Stimulated activated naive B cell treated with anti-CD40 and anti-IgM and Interleukin-4, amounts not matched to agents 10 μg/mL and 1 μg/mL and 100 μg/mL, for 72 hours (primary cell): ENCODE results near the gene RBM20.
"Not testable (repeated sequence)": the region's sequence is repeated elsewhere in the genome, so short reads cannot be mapped to it uniquely, and the experiment has no call there.

Source experiments
- ATAC-seq, 2 donors: fragments of 150-1000 bp; cut with Tn5 transposase; replicated peaks; 2 replicates each; pipeline ENCODE4 v1.10.0; 2021; ENCODE audit warnings: moderate library complexity in 1 of 2
- DNase-seq: peaks from one replicate; pipeline ENCODE4 v3.0.0; 2021
- H3K27ac Mint-ChIP-seq: one replicate; pipeline ENCODE4 v1.8.0; 2022; ENCODE audit warnings: mild to moderate bottlenecking, mixed read lengths
- H3K27me3 Mint-ChIP-seq, 2 donors: one replicate each; pipeline ENCODE4 v1.8.0; 2022; ENCODE audit warnings: mixed read lengths in 2 of 2
- H3K36me3 Mint-ChIP-seq, 2 donors: one replicate each; pipeline ENCODE4 v1.8.0; 2022; ENCODE audit warnings: mixed read lengths in 2 of 2, mild to moderate bottlenecking in 1 of 2
- H3K4me1 Mint-ChIP-seq, 2 donors: one replicate each; pipeline ENCODE4 v1.8.0; 2022; ENCODE audit warnings: mixed read lengths in 2 of 2, mild to moderate bottlenecking in 1 of 2
- H3K4me3 Mint-ChIP-seq, 2 donors: one replicate each; pipeline ENCODE4 v1.8.0; 2022; ENCODE audit warnings: mild to moderate bottlenecking in 2 of 2, mixed read lengths in 2 of 2, moderate library complexity in 1 of 2
- H3K9me3 Mint-ChIP-seq, 2 donors: one replicate each; pipeline ENCODE4 v1.8.0; 2022; ENCODE audit warnings: mixed read lengths in 2 of 2, mild to moderate bottlenecking in 1 of 2

Gene RBM20

DNA sequence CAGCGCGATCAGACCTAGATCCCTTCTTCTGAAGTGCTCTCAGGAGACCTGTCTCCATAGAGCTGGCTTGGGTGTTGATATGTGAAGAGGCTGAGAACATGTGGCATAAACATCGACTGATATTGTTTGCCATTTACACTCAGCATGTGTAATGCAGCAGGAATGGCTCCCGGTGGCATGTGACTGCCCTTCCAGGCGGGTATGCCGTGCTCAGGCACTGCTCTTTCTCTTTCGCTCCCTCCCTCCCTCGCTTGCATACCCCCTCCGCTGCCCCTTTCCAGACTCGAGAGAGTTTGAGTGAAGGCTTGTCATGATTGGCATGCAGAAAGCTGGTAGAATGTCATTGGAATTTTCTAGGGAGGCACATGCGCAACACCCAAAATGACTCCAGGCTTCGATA is 120.2 kb downstream of the RBM20 start:
- ATAC-seq (no peak), DNase-seq (no peak)
- Mint-ChIP-seq H3K27me3 (peaks cover 16 to 30% of the 10 kb centered on the region in 2 donors), H3K9me3 (no peaks in the 10 kb centered on the region), H3K36me3 (no peaks in the 10 kb centered on the region), H3K4me1 (peaks cover 3 to 9% of the 10 kb centered on the region in 2 donors), H3K27ac (no peak overlapping the region), H3K4me3 (no peak overlapping the region)

- Mint-ChIP-seq H3K27me3 (peaks cover 15 to 30% of the 10 kb centered on the region in 2 donors), H3K4me1 (peaks cover 3 to 11% of the 10 kb centered on the region in 2 donors), H3K36me3 (no peaks in the 10 kb centered on the region), H3K9me3 (no peaks in the 10 kb centered on the region), H3K4me3 (no peak overlapping the region), H3K27ac (no peak overlapping the region)
- DNase-seq (no peak), ATAC-seq (no peak)
Observed at GRCh38 chr10:110764793-110765512, 120.8 kb downstream of the RBM20 start.

DNA sequence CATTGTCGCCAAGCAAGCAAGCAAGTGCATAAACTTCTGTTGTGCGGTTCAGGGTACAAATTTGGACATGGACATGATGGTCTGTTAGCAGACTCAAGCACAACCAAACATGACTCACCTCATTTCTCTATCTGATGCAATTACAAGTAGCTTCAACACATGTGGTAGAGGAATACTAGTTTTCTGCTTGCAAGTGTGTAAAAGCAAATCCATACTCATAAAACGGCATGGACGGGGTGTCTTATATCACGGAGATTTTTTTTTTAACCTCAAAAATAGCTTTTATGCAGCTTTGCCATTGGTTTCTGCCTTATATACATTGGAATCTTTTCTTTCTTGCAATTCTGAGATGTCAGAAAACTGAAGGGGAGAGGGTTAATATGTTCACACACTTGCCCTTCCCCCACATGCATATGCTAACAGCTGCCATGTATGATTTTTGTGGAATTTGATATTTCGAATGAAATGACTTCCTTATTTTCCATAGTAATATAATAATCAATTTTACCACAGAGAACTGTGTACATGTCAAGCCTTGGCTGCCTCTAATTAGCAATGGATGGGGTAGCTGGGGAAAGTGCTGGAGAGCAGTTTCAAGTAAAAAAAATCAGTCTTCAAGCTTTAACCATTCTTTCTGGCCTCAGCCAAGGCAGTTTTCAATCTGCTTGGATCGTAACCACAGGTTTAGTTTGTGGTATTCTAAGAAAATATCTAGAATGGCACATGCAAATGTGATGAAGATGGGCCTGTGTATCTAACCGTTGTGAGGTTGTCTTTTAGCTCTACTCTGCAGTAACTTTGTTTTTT is 121.6 kb downstream of the RBM20 start:
- no peak overlapping the region for H3K27ac Mint-ChIP-seq
- H3K27me3 Mint-ChIP-seq = peaks cover 15 to 30% of the 10 kb centered on the region in 2 donors

DNA sequence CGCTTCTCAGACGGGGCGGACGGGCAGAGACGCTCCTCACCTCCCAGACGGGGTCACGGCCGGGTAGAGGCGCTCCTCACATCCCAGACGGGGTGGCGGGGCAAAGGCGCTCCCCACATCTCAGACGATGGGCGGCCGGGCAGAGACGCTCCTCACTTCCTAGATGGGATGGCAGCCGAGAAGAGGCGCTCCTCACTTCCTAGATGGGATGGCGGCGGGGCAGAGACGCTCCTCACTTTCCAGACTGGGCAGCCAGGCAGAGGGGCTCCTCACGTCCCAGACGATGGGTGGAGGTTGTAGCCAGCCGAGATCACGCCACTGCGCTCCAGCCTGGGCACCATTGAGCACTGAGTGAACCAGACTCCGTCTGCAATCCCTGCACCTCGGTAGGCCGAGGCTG is 123.5 kb downstream of the RBM20 start:
- H3K4me3 Mint-ChIP-seq, H3K9me3 Mint-ChIP-seq, DNase-seq, H3K27ac Mint-ChIP-seq, ATAC-seq, H3K36me3 Mint-ChIP-seq: not testable (repeated sequence)
- H3K4me1 Mint-ChIP-seq = peaks cover 9 to 32% of the 10 kb centered on the region in 2 donors
- H3K27me3 Mint-ChIP-seq = peaks cover 10 to 27% of the 10 kb centered on the region in 2 donors

More for the DNA sequence above, 121.6 kb downstream of the RBM20 start:
- H3K36me3 Mint-ChIP-seq = no peaks in the 10 kb centered on the region
- peaks cover 3 to 16% of the 10 kb centered on the region in 2 donors for H3K4me1 Mint-ChIP-seq
- no peak overlapping the region for H3K4me3 Mint-ChIP-seq
- H3K9me3 Mint-ChIP-seq = no peaks in the 10 kb centered on the region
- no peak for ATAC-seq
- DNase-seq = no peak

GRCh38 chr10:110770243-110770642 is 126.1 kb downstream of the RBM20 start:
- peaks cover 0 to 2% of the 10 kb centered on the region in 2 donors for H3K36me3 Mint-ChIP-seq
- H3K4me1 Mint-ChIP-seq = peaks cover 15 to 54% of the 10 kb centered on the region in 2 donors
- H3K4me3 Mint-ChIP-seq = no peak overlapping the region
- no peak for ATAC-seq
- DNase-seq = no peak
- peaks cover 0 to 3% of the 10 kb centered on the region in 2 donors for H3K27me3 Mint-ChIP-seq
- H3K9me3 Mint-ChIP-seq = peaks cover 0 to 4% of the 10 kb centered on the region in 2 donors
- no peak overlapping the region for H3K27ac Mint-ChIP-seq

DNA sequence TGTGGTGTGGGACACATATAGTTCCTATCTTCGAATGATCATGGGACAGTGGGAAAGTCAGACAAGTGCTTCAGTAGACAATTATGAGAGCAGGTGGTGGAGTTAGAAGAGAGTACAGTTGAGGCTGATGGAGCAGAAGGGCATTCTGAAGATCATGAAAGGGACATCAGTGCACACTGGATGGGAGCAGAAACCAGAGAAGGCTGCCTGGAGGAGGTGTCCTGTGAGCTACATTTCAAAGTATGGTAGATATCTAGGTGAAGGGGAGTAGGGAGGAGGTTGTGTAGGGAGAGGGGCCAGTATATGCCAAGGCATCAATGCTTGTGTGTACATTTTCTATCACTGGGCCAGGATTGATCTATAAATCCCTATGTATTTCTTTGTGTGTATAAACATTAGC is 127.3 kb downstream of the RBM20 start:
- H3K4me1 Mint-ChIP-seq = peaks cover 17 to 56% of the 10 kb centered on the region in 2 donors

GRCh38 chr10:110771991-110772390 is 127.9 kb downstream of the RBM20 start:
- H3K4me1 Mint-ChIP-seq = peaks cover 18 to 56% of the 10 kb centered on the region in 2 donors
- no peaks in the 10 kb centered on the region for H3K27me3 Mint-ChIP-seq
- peaks cover 0 to 2% of the 10 kb centered on the region in 2 donors for H3K36me3 Mint-ChIP-seq
- no peak for DNase-seq
- H3K27ac Mint-ChIP-seq = no peak overlapping the region
- H3K4me3 Mint-ChIP-seq = peak overlapping the region in 1 of 2 donors; percentile 21
- ATAC-seq = no peak
- peaks cover 0 to 6% of the 10 kb centered on the region in 2 donors for H3K9me3 Mint-ChIP-seq

More for the DNA sequence above, 127.3 kb downstream of the RBM20 start:
- Mint-ChIP-seq H3K27me3 (no peaks in the 10 kb centered on the region), H3K36me3 (peaks cover 0 to 2% of the 10 kb centered on the region in 2 donors), H3K4me3 (peak overlapping the region; percentile 10 to 21), H3K27ac (peak overlapping the region; percentile 1), H3K9me3 (peaks cover 0 to 6% of the 10 kb centered on the region in 2 donors)
- ATAC-seq (no peak), DNase-seq (no peak)

DNA sequence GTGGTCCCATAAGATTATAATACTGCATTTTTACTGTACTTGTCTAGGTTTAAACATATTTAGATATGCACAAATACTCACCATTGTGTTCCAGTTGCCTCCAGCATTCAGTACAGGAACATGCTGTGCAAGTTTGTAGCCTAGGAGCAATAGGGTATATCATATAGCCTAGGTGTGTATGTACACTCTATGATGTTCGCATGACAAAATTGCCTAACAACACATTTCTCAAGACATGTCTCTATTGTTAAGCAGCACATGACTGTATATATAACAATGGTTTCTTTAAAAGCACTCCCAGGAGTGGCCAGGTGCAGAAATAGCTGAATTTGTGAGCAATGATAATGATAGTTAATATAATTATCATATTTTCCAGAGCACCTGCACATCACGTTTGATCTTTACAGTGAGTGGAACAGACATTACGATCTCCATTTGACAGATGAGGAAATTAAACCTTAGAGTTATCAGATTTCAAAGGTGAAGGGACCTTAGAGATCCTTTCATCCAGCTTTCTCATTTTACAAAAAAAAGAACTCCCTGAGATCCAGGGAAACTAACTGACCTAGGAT is 128.4 kb downstream of the RBM20 start:
- Mint-ChIP-seq H3K4me1 (peaks cover 19 to 56% of the 10 kb centered on the region in 2 donors), H3K4me3 (no peak overlapping the region), H3K36me3 (peaks cover 0 to 2% of the 10 kb centered on the region in 2 donors), H3K27ac (peak overlapping the region; percentile 60), H3K27me3 (no peaks in the 10 kb centered on the region), H3K9me3 (peaks cover 0 to 6% of the 10 kb centered on the region in 2 donors)
- no peak for DNase-seq
- no peak for ATAC-seq

GRCh38 chr10:110773693-110774068 is 129.5 kb downstream of the RBM20 start:
- peak overlapping the region in 1 of 2 donors; percentile 6 for H3K4me3 Mint-ChIP-seq
- H3K36me3 Mint-ChIP-seq = peaks cover 0 to 2% of the 10 kb centered on the region in 2 donors
- ATAC-seq (no peak), DNase-seq (no peak)
- peaks cover 21 to 56% of the 10 kb centered on the region in 2 donors for H3K4me1 Mint-ChIP-seq
- H3K27me3 Mint-ChIP-seq = peaks cover 7% of the 10 kb centered on the region in 2 donors
- H3K27ac Mint-ChIP-seq = peak overlapping the region; percentile 39
- H3K9me3 Mint-ChIP-seq = peaks cover 0 to 6% of the 10 kb centered on the region in 2 donors

DNA sequence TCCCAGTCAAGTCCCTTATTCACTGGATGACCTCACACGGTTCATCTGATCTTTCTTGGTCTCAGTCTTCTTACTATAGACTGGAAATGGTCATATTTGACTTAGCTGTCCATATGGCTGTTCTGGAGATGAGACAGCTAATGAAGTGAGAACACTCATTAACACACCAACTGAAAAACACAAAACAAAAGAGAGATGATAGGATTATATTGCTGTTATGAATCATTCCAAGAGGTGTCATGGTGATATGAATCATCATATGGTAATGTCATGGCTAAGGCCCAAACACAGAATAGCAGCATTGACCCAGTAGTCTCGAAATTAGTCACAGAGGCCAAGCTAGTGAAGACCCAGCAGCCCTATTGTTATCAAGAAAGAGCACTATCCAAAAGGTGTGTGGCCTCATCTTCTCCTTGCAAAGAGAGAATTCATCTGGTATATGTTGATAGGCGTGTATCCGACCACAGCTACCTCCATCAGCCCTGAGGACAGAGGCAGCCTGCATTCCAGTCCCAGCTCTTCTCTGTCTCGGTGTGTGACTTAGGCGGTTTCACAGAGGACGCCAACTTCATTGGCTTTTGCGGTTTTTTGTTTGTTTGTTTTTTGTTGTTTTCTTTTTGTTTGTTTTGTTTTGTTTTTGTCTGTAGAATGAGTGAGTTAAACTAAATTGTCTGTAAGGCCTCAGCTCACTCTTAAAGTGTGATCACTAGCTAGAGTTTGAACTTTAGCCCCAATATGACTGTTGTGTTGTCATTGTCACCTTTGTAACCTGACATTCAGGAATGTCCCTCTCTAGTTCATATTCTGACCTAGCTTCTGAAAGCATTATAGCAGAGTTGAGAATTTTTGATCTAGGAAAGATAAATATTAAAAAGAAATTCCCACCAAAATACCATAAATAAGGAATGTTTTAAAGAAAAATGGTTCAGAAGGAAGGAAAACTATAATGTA is 130.2 kb downstream of the RBM20 start:
- ATAC-seq (peak; percentile 93 to 94), DNase-seq (peak; percentile 66)
- Mint-ChIP-seq H3K27me3 (peaks cover 11% of the 10 kb centered on the region in 2 donors), H3K4me3 (peak overlapping the region; percentile 42 to 69), H3K9me3 (peaks cover 0 to 6% of the 10 kb centered on the region in 2 donors), H3K36me3 (peaks cover 0 to 2% of the 10 kb centered on the region in 2 donors), H3K4me1 (peaks cover 21 to 51% of the 10 kb centered on the region in 2 donors), H3K27ac (peak overlapping the region; percentile 91)

- H3K4me3 Mint-ChIP-seq = no peak overlapping the region
- DNase-seq (no peak), ATAC-seq (no peak)
- peaks cover 0 to 2% of the 10 kb centered on the region in 2 donors for H3K36me3 Mint-ChIP-seq
- H3K4me1 Mint-ChIP-seq = peaks cover 21 to 49% of the 10 kb centered on the region in 2 donors
- peak overlapping the region; percentile 91 for H3K27ac Mint-ChIP-seq
- peaks cover 11 to 16% of the 10 kb centered on the region in 2 donors for H3K27me3 Mint-ChIP-seq
- H3K9me3 Mint-ChIP-seq = peaks cover 0 to 6% of the 10 kb centered on the region in 2 donors
Observed at GRCh38 chr10:110775020-110775375, 130.9 kb downstream of the RBM20 start.

DNA sequence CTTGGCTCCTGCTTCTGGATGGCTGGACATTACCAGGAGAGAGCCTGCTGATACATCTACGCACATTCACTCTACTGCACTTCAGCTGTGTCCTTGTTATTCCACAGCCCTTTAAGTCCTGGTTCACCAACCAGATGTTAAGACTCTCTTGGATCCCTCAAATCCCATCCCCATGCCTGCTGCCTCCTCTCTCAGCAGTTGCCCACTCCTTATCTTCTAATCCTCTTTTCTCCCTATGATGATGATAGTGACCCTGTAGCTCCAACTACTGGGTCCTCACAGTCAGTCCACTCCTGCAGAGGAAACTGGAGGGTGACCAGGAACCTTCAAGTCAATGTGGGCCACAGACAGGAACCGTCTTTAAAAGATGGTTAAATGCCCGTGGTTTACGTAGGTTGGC is 131.3 kb downstream of the RBM20 start:
- no peak for ATAC-seq
- H3K27me3 Mint-ChIP-seq = peaks cover 11 to 16% of the 10 kb centered on the region in 2 donors
- H3K9me3 Mint-ChIP-seq = peaks cover 0 to 6% of the 10 kb centered on the region in 2 donors
- H3K4me1 Mint-ChIP-seq = peaks cover 21 to 45% of the 10 kb centered on the region in 2 donors
- H3K36me3 Mint-ChIP-seq = peaks cover 0 to 2% of the 10 kb centered on the region in 2 donors
- DNase-seq = no peak
- peak overlapping the region; percentile 1 for H3K27ac Mint-ChIP-seq
- no peak overlapping the region for H3K4me3 Mint-ChIP-seq

DNA sequence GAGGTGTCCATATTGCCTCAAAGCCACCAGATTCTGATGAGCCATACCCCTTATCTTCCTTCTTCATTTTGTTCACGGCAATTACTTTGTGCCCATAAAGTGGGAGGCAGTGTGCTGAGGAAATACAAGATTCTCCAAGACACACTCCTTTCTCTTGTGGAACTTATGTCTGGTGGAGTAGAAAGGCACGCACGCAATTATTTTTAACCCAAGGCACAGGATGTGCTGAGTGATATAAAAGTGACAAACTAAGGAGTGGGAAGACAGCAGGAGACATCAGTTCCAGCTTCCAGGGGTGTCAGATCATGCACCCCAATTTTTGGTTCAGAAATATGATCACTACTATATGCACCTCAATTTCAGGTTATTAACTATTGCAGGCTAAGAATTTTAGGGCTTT is 132.9 kb downstream of the RBM20 start:
- Mint-ChIP-seq H3K4me3 (no peak overlapping the region), H3K27ac (no peak overlapping the region), H3K36me3 (no peaks in the 10 kb centered on the region), H3K4me1 (peaks cover 17 to 31% of the 10 kb centered on the region in 2 donors), H3K27me3 (peaks cover 17 to 22% of the 10 kb centered on the region in 2 donors), H3K9me3 (peaks cover 0 to 4% of the 10 kb centered on the region in 2 donors)
- ATAC-seq (no peak), DNase-seq (no peak)
